HG03354 (cell line): Measurements from ENCODE around the gene EPS15.
A peak's percentile ranks its signal among the peaks of the same experiment; 100 is the strongest.

Experiments
- ATAC-seq: cut with Tn5 transposase; IDR thresholded peaks from one replicate; pipeline ENCODE4 v1.9.1; 2021; ENCODE audit warnings: mild to moderate bottlenecking; ENCODE audit not compliant: unreplicated experiment, poor library complexity, severe bottlenecking

The EPS15 gene

DNA sequence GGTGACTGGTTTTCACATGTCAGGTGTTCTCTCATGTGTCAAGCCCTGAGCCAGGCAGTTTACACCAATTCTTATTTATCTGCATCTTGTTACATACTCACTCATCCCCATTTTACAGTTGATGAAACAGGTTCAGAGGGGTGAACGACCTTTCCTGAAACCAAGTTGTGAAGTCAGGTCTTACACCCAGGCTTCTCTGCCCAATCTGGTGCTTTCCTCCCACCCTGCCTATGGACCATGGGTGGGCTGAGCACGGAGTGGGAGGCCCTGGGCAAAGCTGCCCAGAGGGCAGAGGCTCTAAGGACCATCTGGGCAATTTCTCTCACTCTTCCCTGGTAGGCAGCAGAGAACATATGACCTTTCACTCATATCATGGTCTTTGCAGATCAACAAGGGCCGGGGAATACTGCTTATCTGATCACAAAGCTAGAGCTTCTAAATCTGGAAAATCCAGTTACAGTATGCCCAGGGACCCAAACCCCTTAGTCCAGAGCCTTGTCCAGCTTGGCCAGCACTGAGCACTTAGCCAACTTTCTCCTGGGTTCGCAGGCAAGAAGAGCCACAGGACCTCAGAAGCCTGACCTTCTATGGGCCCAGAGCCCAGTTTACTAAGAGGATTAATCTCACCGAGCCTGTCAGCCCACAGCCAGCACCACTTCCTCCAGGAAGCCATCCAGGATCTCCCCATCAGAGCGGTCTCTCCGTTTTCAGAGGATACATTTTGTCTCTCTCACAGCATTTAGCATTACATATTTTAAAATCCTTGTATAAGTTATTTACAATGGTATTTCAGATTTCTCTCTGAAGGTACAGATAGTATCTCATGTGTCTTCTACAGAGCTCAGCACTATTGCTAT is 172.8 kb downstream of the EPS15 start:
- no peak for ATAC-seq

DNA sequence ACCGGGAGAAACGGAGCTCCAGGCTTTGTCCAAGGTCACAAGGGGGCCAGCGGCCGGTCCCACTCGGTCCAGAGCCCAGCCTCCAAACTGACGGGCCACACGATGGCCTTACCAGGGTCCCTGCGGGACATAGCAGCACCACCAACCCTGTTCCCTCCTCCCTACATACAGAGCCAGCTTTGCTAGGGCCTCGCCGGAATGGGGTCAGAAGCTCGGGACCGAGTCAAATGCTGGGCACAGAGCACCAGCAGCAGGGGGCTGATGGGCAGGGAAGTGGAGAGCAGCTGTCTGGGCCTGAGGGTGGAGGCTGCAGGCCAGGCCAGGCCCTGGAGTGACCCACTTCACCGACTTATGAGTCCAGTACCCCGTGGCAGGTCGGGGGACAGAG is 173.8 kb downstream of the EPS15 start:
- ATAC-seq: no peak

DNA sequence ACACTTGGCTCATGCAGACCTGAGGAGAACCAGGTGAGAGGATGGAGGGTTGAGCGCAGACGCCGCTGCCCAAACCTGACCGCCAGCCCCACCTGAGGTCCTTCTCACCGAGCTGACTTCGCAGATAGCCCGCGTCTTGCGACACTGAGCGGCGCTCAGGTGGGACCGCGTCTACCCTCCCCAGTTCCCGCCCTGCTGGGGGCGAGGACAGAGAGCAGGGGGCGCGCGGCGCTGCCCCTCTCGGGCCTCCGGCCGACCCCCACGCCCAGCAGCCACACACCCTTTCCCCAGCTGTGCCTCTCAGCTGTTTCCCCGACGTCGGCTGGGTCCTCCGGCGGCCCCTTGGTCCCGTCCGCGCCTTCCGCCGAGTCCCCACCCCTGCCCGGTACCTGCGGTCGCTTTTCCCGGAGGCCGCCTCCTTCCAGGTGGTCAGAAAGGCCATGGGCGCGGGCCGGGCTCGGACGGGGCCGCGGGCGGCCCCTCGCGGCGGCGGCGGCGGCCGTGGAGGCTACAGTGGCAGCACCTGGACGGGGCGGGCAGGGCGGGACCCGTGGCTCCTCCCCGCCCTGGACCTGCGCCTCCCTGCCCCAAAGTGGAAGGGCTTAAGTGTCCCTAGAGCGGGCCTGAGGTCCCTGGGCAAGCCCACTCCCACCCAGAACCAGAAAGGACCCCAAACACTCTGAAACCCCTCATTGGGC is 174.3 kb downstream of the EPS15 start:
- no peak for ATAC-seq

- ATAC-seq: no peak
Observed at GRCh38 chr1:51344276-51344601, 174.8 kb downstream of the EPS15 start.

DNA sequence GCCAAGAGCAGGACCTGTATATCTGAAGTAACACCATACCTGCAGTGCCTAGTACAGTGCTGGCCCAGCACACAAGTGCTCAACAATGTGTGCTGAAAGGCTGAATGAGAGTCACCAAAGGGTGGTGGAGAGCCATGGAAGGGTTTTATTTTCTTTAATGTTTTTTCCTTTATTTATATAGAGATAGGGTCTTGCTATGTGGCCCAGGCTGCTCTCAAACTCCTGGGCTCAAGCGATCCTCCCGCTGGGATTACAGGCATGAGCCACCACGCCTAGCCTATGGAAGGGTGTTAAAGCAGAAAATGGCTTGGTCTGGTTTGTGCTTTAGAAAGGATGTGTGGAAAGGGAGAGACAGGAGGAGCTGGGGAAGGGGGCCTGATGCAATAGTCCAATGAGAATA is 175.4 kb downstream of the EPS15 start:
- no peak for ATAC-seq

DNA sequence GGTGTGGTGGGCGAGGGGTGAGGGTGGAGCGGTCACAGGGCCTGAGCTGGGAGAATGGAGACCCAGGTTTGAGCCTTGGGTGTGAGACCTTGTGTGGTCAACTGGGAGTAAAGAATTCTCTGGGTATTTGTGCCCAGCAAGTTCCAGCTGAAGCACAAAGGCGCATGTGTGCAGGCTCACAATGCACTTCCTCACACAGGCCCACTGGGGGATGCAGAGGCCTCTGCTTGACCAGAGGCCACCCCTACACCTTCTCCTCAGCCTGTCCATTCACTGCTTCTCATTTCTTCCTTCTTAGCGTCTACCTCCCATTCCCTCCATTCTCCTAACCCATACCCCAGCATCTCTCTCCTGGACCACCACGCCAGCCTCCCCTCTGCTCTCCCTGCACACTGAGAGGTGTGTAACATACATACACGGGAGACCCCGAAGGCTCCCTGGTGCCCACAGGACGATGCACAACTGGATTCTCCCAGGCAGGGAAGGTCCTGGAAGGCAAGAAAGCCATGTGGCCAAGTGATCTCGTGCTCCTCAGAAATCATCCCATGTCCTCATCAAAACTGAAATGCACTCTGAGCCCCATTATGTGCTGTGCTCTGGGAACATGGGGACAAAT is 176.4 kb downstream of the EPS15 start:
- ATAC-seq: peak; percentile 7

GRCh38 chr1:51341876-51342496 is 177.1 kb downstream of the EPS15 start:
- ATAC-seq: peak; percentile 75

- ATAC-seq: no peak
Observed at GRCh38 chr1:51340380-51340779, 178.7 kb downstream of the EPS15 start.

DNA sequence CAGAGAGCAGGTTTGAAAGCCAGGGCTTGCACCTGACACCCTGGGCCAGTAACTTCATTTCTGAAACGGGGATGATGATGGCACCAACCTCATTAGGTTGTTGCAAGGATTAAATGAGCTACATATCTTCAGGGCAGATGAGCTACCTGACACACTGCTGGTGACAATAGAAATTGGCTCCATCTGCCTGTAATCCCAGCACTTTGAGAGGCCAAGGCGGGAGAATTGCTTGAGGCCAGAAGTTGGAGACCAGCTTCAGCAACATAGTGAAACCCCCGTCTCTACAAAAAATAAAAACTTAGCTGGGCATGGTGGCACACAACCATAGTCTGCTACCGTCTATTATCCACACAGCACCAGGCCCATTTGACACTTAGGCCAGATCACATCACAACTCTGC is 182.4 kb downstream of the EPS15 start:
- ATAC-seq: no peak

- no peak for ATAC-seq
Observed at GRCh38 chr1:51336004-51336403, 183.1 kb downstream of the EPS15 start.

GRCh38 chr1:51331206-51332100 is 187.6 kb downstream of the EPS15 start:
- peak; percentile 69 for ATAC-seq

GRCh38 chr1:51330331-51331201 is 188.5 kb downstream of the EPS15 start, which contains the start of gene TTC39A:
TTC39A (minus strand) TSS chr1:51330562; CDS start chr1:51330477, 85 bp downstream.
- ATAC-seq: no peak

DNA sequence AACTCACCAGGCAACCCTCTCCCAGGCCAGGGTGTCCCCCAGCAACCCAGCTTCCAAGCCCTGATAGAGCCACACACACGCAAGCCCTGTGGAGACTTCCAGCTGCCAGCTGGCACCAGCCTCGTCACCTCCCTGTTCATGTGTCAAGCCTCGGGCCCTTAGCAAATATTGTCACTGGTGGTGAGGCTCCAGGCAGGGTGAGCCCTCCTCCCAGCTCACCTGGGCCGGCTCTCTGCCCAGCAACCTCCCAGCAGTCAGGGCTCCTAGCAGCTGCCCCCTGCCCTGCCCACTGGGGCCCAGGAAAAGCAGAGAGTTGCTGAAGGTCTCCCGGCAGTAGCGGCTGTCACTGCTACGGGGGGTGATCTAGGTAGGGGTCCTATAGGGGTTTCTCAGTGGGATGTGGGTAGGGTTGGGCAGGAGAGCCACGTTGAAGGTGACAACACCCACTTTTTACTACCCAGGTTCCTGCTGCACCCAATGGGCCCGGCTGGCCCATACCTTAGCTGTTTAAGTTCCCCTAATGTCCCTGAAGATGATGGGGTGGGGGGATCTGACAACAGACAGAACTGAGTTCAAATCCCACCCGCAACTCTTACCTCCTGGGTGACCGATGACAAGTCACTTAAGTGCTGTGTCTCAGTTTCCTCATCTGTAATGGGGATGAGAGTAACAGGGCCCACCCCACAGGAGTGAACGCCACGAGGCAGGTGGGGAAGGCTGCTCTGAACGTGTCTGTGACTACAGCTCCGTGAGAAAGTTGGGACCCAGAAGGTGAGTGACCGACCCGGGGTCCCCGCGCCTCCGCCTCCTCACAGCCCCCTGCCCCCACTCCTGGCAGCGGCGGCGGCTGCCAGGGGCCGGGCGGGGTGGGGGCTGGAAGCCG is 189.4 kb downstream of the EPS15 start:
- no peak for ATAC-seq

GRCh38 chr1:51328926-51329325 is 190.1 kb downstream of the EPS15 start:
- ATAC-seq: no peak

GRCh38 chr1:51328279-51328678 is 190.8 kb downstream of the EPS15 start:
- no peak for ATAC-seq

DNA sequence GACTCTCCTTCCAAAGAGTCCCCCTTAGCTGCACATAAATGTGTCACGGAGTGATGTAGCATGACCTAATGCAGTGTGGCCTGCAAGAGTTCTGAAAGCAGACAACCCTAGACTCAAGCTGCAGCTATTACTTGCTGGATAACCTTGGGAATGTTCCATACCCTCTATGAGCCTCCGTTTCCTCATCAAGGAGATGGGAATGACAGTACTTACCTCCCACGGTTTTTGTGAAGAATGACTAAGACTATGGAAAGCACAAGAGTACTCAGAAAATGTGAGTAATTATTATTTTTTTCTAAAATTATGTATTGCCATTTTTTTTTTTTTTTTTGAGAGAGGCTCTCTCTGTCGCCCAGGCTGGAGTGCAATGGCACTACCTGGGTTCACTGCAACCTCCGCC is 191.7 kb downstream of the EPS15 start:
- no peak for ATAC-seq

- no peak for ATAC-seq
Observed at GRCh38 chr1:51326839-51327238, 192.2 kb downstream of the EPS15 start.
